Epithelial cell of proximal tubule (primary cell): Measurements from ENCODE around the gene RNU5B-1. TPM values are rescaled to one million over a fixed set of nuclear protein-coding genes. Genes with fewer than 3 reads are reported as not detected.

Experiments
- DNase-seq: peaks from one replicate; pipeline ENCODE4 v3.0.0-alpha.2; 2011; ENCODE audit warnings: low read depth
- H3K4me3 ChIP-seq: 2 replicates; pipeline ENCODE4 v1.5.1; 2011; ENCODE audit warnings: low read depth, mild to moderate bottlenecking, low read length
- total RNA-seq: library from RNA; depleted of rRNA; stranded (reverse); fragments of >200 nt; gene quantifications from 2 replicates; pipeline ENCODE4 v1.2.3, GENCODE V29; 2015
- TF ChIP-seq, protein P1 (sequence below): conservative IDR thresholded peaks from 2 replicates; pipeline ENCODE4 v1.5.1; 2012; ENCODE audit warnings: low read depth, mild to moderate bottlenecking, low read length

RNU5B-1 gene
- total RNA-seq, 1 donor from 2014 or later, result not detected

DNA sequence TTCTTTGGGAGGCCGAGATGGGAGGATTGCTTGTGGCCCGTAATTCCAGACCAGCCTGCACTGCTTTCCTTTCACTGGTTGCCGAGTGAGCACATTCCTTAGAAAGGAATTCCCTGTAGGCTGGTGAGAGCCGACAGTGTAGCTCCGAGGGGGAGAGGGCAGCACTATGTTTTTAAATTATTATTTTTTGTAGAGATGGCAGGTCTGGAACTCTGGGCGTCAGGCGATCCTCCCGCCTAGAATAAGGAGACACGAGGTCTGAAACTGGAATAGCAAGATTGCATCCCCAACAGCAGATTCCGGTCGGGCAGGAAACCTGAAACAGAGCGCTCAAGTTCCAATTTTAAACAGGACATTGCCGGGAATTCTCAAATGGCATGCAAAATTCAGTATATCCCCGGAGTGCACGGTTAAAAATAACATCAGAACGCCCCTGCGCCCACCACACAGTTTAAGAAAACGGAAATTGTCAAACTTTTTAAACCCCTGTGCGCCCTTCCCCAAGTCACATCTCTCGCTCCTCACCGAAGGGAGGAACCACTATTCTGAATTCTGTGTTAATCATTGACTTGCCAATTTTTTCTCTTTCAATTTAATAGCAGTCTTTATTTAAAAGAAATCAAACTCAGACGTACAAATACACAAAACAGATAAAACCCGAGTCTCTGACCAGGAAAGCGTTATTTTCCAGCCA is 643 bp upstream of the RNU5B-1 start:
- TF ChIP-seq, protein P1, sequence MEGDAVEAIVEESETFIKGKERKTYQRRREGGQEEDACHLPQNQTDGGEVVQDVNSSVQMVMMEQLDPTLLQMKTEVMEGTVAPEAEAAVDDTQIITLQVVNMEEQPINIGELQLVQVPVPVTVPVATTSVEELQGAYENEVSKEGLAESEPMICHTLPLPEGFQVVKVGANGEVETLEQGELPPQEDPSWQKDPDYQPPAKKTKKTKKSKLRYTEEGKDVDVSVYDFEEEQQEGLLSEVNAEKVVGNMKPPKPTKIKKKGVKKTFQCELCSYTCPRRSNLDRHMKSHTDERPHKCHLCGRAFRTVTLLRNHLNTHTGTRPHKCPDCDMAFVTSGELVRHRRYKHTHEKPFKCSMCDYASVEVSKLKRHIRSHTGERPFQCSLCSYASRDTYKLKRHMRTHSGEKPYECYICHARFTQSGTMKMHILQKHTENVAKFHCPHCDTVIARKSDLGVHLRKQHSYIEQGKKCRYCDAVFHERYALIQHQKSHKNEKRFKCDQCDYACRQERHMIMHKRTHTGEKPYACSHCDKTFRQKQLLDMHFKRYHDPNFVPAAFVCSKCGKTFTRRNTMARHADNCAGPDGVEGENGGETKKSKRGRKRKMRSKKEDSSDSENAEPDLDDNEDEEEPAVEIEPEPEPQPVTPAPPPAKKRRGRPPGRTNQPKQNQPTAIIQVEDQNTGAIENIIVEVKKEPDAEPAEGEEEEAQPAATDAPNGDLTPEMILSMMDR, result no peak
- peak overlapping the region; percentile 60 for H3K4me3 ChIP-seq
- DNase-seq, result no peak

DNA sequence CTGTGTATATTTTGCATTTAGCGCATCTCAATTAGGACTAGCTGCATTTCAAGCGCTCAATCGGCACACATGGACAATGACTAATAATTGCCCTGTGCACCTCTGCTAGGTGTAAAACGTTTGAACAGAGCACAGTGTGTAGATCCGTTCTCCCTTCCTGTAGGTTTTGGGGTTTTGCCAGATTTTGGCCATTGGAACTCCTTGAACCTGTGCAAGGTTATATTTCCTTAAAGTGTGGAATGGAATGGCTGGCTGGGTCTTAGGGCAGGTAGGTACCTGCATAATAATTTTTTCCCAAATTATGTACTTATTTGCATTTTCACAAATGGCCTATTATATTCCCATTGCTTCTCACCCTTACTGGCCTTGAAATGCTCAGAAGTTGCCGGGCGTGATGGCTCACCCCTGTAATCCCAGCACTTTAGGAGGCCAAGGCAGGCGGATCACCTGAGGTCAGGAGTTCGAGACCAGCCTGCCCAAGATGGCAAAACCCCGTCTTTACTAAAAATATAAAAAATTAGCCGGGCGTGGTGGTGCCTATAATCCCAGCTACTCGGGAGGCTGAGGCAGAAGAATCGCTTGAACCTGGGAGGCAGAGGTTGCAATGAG is 777 bp downstream of the RNU5B-1 start:
- H3K4me3 ChIP-seq, result no peak overlapping the region
- TF ChIP-seq, protein P1, result no peak
- DNase-seq, result no peak

DNA sequence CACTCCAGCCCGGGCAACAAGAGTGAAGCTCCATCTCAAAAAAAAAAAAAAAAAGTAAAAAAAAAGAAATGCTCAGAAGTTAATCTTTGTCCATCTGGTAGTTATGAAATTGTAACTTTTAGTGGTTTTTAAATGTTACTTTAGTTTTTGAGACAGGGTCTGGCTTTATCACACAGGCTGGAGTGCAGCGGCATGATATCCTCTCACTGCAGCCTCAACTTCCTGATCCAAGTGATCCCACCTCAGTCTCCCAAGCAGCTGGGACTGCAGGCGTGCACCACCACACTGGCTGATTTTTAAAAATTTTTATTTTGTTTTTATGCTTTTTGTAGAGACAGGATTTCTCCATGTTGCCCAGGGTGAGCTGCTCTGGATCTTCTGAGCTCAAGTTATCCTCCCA is 1.3 kb downstream of the RNU5B-1 start:
- H3K4me3 ChIP-seq, result no peak overlapping the region
- no peak for DNase-seq
- TF ChIP-seq, protein P1, result no peak

DNA sequence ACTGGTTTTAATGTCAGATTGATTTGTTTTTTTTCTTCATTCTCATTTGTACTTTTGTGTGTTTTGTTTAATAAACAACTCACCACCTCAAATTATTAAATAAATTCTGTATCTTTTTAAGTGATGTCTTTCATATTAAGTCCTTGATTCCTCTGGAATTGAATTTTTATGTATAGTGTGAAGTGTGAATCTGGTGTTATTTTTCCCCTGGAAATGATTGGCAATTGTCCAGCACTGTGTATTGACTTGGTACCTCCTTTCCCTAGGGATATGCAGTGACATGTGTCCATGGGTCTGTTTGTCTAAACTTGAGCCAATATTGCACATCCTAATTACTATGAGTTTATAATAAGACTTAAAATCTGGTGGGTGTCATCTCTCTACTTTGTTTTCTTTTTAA is 2.1 kb downstream of the RNU5B-1 start:
- TF ChIP-seq, protein P1, result no peak

DNA sequence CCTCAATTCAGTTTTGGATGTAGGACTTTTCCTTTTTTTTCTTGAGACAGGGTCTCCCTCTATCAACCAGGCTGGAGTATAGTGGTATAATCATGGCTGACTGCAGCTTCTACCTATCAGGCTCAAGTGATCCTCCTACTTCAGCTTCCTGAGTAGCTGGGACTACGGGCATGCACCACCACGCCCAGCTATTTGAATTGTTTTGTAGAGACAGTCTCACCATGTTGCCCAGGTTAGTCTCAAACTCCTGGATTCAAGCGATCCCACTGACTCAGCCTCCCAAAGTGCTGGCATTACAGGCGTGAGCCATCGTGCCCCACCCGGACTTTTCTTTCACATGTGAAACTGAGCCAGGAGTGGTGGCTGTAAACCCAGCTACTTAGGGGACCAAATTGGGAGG is 3.5 kb downstream of the RNU5B-1 start:
- TF ChIP-seq, protein P1, result no peak
- DNase-seq, result no peak
- H3K4me3 ChIP-seq, result no peak overlapping the region

More for the DNA sequence above, 2.1 kb downstream of the RNU5B-1 start:
- no peak for DNase-seq
- no peak overlapping the region for H3K4me3 ChIP-seq

DNA sequence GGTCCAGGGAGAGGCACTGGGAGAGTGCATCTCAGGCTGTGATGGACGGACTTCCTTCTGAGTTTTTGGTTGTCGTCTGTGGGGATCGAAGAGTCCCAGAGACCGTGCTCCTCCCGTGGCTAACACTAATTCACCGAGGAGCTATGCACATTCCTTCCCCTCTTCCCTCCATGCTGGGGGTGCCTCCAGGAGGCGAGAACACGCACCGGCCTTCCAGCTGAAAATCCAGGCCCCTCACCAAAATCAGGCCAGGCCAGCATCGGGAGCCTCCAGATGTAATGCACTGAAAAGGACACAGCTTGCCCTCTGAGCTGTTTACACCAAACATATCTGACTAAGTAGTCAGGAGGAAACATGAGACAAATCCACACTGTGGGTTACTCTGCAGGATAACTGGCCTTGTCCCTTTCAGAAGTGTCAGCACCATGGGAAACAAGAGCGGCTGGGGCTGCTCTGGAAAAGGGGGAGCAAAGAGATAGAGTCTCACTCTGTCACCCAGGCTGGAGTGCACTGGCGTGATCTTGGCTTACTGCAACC is 5.5 kb downstream of the RNU5B-1 start:
- no peak overlapping the region for H3K4me3 ChIP-seq
- TF ChIP-seq, protein P1, result no peak
- no peak for DNase-seq
